Pancreas (tissue), 8 donors: ENCODE data around the gene ARHGAP33. TPM values are rescaled to one million over a fixed set of nuclear protein-coding genes. Genes with fewer than 3 reads are reported as not detected.

Source experiments
- polyA plus RNA-seq, 2 donors: library from polyadenylated mRNA; stranded (reverse); fragments of 200-250 nt; gene quantifications; one replicate each; pipeline ENCODE4 v1.2.3, GENCODE V29; 2013
- total RNA-seq, 6 donors: library from RNA; stranded (reverse); fragmentation: NEBNext Ultra II Directional in 4 of 6; extraction: Animal tissue kit (Norgen Biotek cat#: 25700) in 4 of 6; gene quantifications; one replicate each; pipeline versions ENCODE4 v1.2.1 to v1.2.4, GENCODE V29; 2021 to 2023
- donor health status: healthy with polysubstance abuse.
- donor health status: DM: no; HTN: no; CAD: no; lungs with moderate emphysema.
- donor health status: DM: no; HTN: no; CAD: no.
- donor health status: Bipolar disorder and iron deficiency.
- donor health status: DM: yes; HTN: yes; CAD: no.
- donor health status: DM: no; HTN: no; CAD: no.
- donor health status: DM: no; HTN: no; CAD: no.
- donor health status: DM: yes; HTN: yes; CAD: no.

ARHGAP33 gene
- total and polyA plus RNA-seq, 8 donors, result 2.7 to 39.6 (median 10.0) TPM

Other genes starting within 250 kb of the ARHGAP33 start
- not detected for gene SBSN, start 247.3 kb upstream of the ARHGAP33 start, total RNA-seq
- under 1 TPM; 0.15 to 0.16 TPM for gene SBSN, start 247.3 kb upstream of the ARHGAP33 start, polyA plus RNA-seq
- not detected for gene GAPDHS, start 242.1 kb upstream of the ARHGAP33 start, total RNA-seq
- gene GAPDHS, start 242.1 kb upstream of the ARHGAP33 start, polyA plus RNA-seq, result not detected
- gene TMEM147, start 229.9 kb upstream of the ARHGAP33 start, total RNA-seq, result 10 to 100 TPM; 44.3 to 63.9 (median 51.5) TPM
- 10 to 100 TPM; 70.2 to 91.1 TPM for gene TMEM147, start 229.9 kb upstream of the ARHGAP33 start, polyA plus RNA-seq
- 1 to 10 TPM in 4 of 6 donors, under 1 TPM in 2; 0.28 to 3.0 (median 2.0) TPM for gene ATP4A, start 211.9 kb upstream of the ARHGAP33 start, total RNA-seq
- gene ATP4A, start 211.9 kb upstream of the ARHGAP33 start, polyA plus RNA-seq, result 10 to 100 TPM in 1 of 2 donors, 1 to 10 TPM in 1; 6.0 to 10.8 TPM
- gene PMIS2, start 189.4 kb upstream of the ARHGAP33 start, total RNA-seq, result not detected
- gene PMIS2, start 189.4 kb upstream of the ARHGAP33 start, polyA plus RNA-seq, result not detected
- gene HAUS5, start 162.8 kb upstream of the ARHGAP33 start, total RNA-seq, result 10 to 100 TPM in 1 of 6 donors, 1 to 10 TPM in 5; 5.6 to 10.6 (median 6.5) TPM
- gene HAUS5, start 162.8 kb upstream of the ARHGAP33 start, polyA plus RNA-seq, result 10 to 100 TPM; 22.1 to 22.5 TPM
- gene RBM42, start 146.5 kb upstream of the ARHGAP33 start, total RNA-seq, result 10 to 100 TPM; 18.2 to 34.0 (median 28.3) TPM
- 10 to 100 TPM; 38.1 to 38.6 TPM for gene RBM42, start 146.5 kb upstream of the ARHGAP33 start, polyA plus RNA-seq
- 1 to 10 TPM in 3 of 6 donors, under 1 TPM in 3; 0.32 to 1.5 (median 0.99) TPM for gene ETV2, start 133.8 kb upstream of the ARHGAP33 start, total RNA-seq
- gene ETV2, start 133.8 kb upstream of the ARHGAP33 start, polyA plus RNA-seq, result 1 to 10 TPM; 1.5 to 4.1 TPM
- gene COX6B1, start 127.2 kb upstream of the ARHGAP33 start, total RNA-seq, result 100 to 1,000 TPM; 119 to 164 (median 147) TPM
- 100 to 1,000 TPM; 328 to 491 TPM for gene COX6B1, start 127.2 kb upstream of the ARHGAP33 start, polyA plus RNA-seq
- not detected for gene UPK1A, start 109.0 kb upstream of the ARHGAP33 start, total RNA-seq
- gene UPK1A, start 109.0 kb upstream of the ARHGAP33 start, polyA plus RNA-seq, result under 1 TPM in 1 of 2 donors, not detected in 1; 0.16 TPM
- gene ZBTB32, start 71.0 kb upstream of the ARHGAP33 start, total RNA-seq, result under 1 TPM in 1 of 6 donors, not detected in 5; 0.13 TPM
- gene ZBTB32, start 71.0 kb upstream of the ARHGAP33 start, polyA plus RNA-seq, result under 1 TPM in 1 of 2 donors, not detected in 1; 0.14 TPM
- gene KMT2B, start 57.6 kb upstream of the ARHGAP33 start, total RNA-seq, result 10 to 100 TPM; 16.7 to 28.4 (median 23.8) TPM
- 10 to 100 TPM; 56.0 to 59.9 TPM for gene KMT2B, start 57.6 kb upstream of the ARHGAP33 start, polyA plus RNA-seq
- 1 to 10 TPM; 1.3 to 9.4 (median 6.4) TPM for gene IGFLR1, start 33.1 kb upstream of the ARHGAP33 start, total RNA-seq
- gene IGFLR1, start 33.1 kb upstream of the ARHGAP33 start, polyA plus RNA-seq, result 10 to 100 TPM in 1 of 2 donors, 1 to 10 TPM in 1; 7.4 to 17.3 TPM
- 10 to 100 TPM in 5 of 6 donors, 1 to 10 TPM in 1; 9.7 to 14.3 (median 11.7) TPM for gene U2AF1L4, start 30.1 kb upstream of the ARHGAP33 start, total RNA-seq
- 100 to 1,000 TPM in 1 of 2 donors, 10 to 100 TPM in 1; 62.7 to 124 TPM for gene U2AF1L4, start 30.1 kb upstream of the ARHGAP33 start, polyA plus RNA-seq
- 10 to 100 TPM; 26.7 to 38.2 (median 35.1) TPM for gene PSENEN, start 29.9 kb upstream of the ARHGAP33 start, total RNA-seq
- 10 to 100 TPM; 53.5 to 64.6 TPM for gene PSENEN, start 29.9 kb upstream of the ARHGAP33 start, polyA plus RNA-seq
- gene LIN37, start 27.0 kb upstream of the ARHGAP33 start, total RNA-seq, result 1 to 10 TPM; 1.7 to 5.5 (median 3.7) TPM
- 10 to 100 TPM; 41.2 to 44.0 TPM for gene LIN37, start 27.0 kb upstream of the ARHGAP33 start, polyA plus RNA-seq
- gene HSPB6, start 18.5 kb upstream of the ARHGAP33 start, total RNA-seq, result 10 to 100 TPM in 3 of 6 donors, 1 to 10 TPM in 3; 3.4 to 16.4 (median 11.7) TPM
- 10 to 100 TPM; 42.2 to 59.8 TPM for gene HSPB6, start 18.5 kb upstream of the ARHGAP33 start, polyA plus RNA-seq
- 1 to 10 TPM; 7.2 to 9.9 (median 8.6) TPM for gene PROSER3, start 17.4 kb upstream of the ARHGAP33 start, total RNA-seq
- 10 to 100 TPM in 1 of 2 donors, 1 to 10 TPM in 1; 7.8 to 19.6 TPM for gene PROSER3, start 17.4 kb upstream of the ARHGAP33 start, polyA plus RNA-seq
- gene PRODH2, start 37.3 kb downstream of the ARHGAP33 start, total RNA-seq, result 1 to 10 TPM in 5 of 6 donors, under 1 TPM in 1; 0.95 to 6.4 (median 2.7) TPM
- gene PRODH2, start 37.3 kb downstream of the ARHGAP33 start, polyA plus RNA-seq, result 10 to 100 TPM; 13.8 to 21.5 TPM
- 10 to 100 TPM; 11.5 to 21.3 (median 15.1) TPM for gene NPHS1, start 76.9 kb downstream of the ARHGAP33 start, total RNA-seq
- gene NPHS1, start 76.9 kb downstream of the ARHGAP33 start, polyA plus RNA-seq, result 10 to 100 TPM; 17.1 to 32.3 TPM
- gene KIRREL2, start 81.3 kb downstream of the ARHGAP33 start, total RNA-seq, result 10 to 100 TPM; 28.5 to 89.0 (median 47.9) TPM
- 10 to 100 TPM; 38.1 to 49.7 TPM for gene KIRREL2, start 81.3 kb downstream of the ARHGAP33 start, polyA plus RNA-seq
- 10 to 100 TPM; 39.2 to 71.8 (median 47.1) TPM for gene APLP1, start 93.0 kb downstream of the ARHGAP33 start, total RNA-seq
- gene APLP1, start 93.0 kb downstream of the ARHGAP33 start, polyA plus RNA-seq, result 100 to 1,000 TPM; 100 to 154 TPM
- 10 to 100 TPM in 1 of 6 donors, 1 to 10 TPM in 5; 3.1 to 10.4 (median 4.2) TPM for gene NFKBID, start 125.0 kb downstream of the ARHGAP33 start, total RNA-seq
- 10 to 100 TPM; 15.7 to 16.7 TPM for gene NFKBID, start 125.0 kb downstream of the ARHGAP33 start, polyA plus RNA-seq
- 1 to 10 TPM in 4 of 6 donors, under 1 TPM in 2; 0.46 to 7.4 (median 1.7) TPM for gene HCST, start 127.0 kb downstream of the ARHGAP33 start, total RNA-seq
- gene HCST, start 127.0 kb downstream of the ARHGAP33 start, polyA plus RNA-seq, result 10 to 100 TPM in 1 of 2 donors, 1 to 10 TPM in 1; 2.3 to 10.2 TPM
- gene TYROBP, start 132.7 kb downstream of the ARHGAP33 start, total RNA-seq, result 10 to 100 TPM in 3 of 6 donors, 1 to 10 TPM in 3; 2.5 to 73.8 (median 11.0) TPM
- 10 to 100 TPM; 17.4 to 22.8 TPM for gene TYROBP, start 132.7 kb downstream of the ARHGAP33 start, polyA plus RNA-seq
- gene LRFN3, start 160.8 kb downstream of the ARHGAP33 start, total RNA-seq, result 1 to 10 TPM; 4.9 to 9.8 (median 6.2) TPM
- 1 to 10 TPM; 6.7 to 7.6 TPM for gene LRFN3, start 160.8 kb downstream of the ARHGAP33 start, polyA plus RNA-seq
- 10 to 100 TPM in 5 of 6 donors, 1 to 10 TPM in 1; 8.7 to 16.6 (median 10.8) TPM for gene SDHAF1, start 219.6 kb downstream of the ARHGAP33 start, total RNA-seq
- gene SDHAF1, start 219.6 kb downstream of the ARHGAP33 start, polyA plus RNA-seq, result 10 to 100 TPM; 15.8 to 21.0 TPM
- gene SYNE4, start 233.2 kb downstream of the ARHGAP33 start, total RNA-seq, result 1 to 10 TPM; 2.6 to 5.9 (median 4.3) TPM
- 10 to 100 TPM in 1 of 2 donors, 1 to 10 TPM in 1; 7.3 to 14.3 TPM for gene SYNE4, start 233.2 kb downstream of the ARHGAP33 start, polyA plus RNA-seq
- 10 to 100 TPM in 1 of 6 donors, 1 to 10 TPM in 5; 2.6 to 10.9 (median 4.9) TPM for gene ALKBH6, start 238.6 kb downstream of the ARHGAP33 start, total RNA-seq
- gene ALKBH6, start 238.6 kb downstream of the ARHGAP33 start, polyA plus RNA-seq, result 10 to 100 TPM; 15.4 to 22.8 TPM